Activated CD4-positive, alpha-beta T cell treated with anti-CD3 and anti-CD28 coated beads, Interleukin-2, Interleukin-4, amounts not matched to agents 100 ng/mL and 50 ng/mL, durations not matched to agents 16 hours and 8 hours (primary cell): Measurements from ENCODE around the gene IQCH.
"Not testable (repeated sequence)": the region's sequence is repeated elsewhere in the genome, so short reads cannot be mapped to it uniquely, and the experiment has no call there.

Source experiments
- DNase-seq: peaks from one replicate; pipeline ENCODE4 v3.0.0-alpha.2; 2020; ENCODE audit warnings: low spot score

The IQCH gene

GRCh38 chr15:67399925-67400324 lies 145.3 kb downstream of the IQCH start:
- no peak for DNase-seq

- no peak for DNase-seq
These were observed 146.3 kb downstream of the IQCH start for GRCh38 chr15:67400890-67401289.

DNA sequence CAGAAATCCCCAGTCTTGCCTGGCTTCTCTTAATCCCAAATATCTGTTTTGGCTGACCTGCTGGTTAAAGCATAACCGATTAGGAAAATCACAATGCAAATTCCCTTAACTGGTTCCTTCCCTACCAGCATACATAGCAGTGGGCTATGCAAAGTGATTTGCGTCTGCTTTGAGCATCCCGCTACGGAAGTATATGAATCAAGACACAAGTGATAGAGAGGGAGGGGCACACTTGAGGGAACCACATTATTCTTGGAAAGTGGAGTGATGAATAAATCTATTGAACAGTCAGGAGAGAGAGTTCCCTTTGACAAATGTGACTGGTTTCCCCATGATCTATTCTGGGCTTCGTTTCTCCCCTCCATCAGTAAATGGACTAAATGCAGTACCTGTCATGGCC lies 146.8 kb downstream of the IQCH start:
- DNase-seq, result no peak

DNA sequence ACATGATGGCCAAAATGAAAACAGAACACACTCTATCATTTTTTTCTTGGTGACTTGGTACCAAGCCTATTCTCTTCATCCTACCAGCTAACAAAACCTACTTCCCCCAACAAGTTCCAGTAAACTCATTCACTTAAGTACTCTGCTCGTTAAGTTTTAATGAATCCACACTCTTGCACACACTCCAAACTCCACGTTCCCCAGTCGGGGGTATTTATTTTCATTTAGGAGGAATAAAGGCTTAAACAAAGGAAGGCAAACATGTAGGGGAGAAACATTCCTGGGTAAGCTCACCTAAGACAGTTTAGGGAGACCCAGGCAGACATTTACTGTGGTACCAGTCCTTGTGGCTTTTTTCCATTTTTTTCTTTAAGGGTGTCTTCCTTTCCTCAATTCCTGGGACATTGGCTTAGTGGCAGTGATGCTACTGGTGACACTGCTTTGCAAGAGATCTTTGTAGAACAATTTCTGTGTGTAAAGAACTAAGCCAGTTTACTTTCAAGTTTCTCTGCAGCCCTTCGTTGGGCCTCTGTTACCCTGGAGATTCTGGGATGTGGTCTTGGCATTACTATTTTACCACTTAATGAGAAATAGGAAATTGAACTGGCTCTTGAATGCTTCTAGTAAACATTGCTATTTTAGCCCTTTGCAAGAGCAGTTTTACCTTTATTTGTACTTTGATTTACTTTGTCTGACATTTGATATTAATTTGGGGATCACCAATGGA lies 149.0 kb downstream of the IQCH start:
- no peak for DNase-seq

- DNase-seq, result no peak
These were observed 150.9 kb downstream of the IQCH start for GRCh38 chr15:67405208-67406191.

GRCh38 chr15:67406257-67406861 lies 151.8 kb downstream of the IQCH start:
- no peak for DNase-seq

DNA sequence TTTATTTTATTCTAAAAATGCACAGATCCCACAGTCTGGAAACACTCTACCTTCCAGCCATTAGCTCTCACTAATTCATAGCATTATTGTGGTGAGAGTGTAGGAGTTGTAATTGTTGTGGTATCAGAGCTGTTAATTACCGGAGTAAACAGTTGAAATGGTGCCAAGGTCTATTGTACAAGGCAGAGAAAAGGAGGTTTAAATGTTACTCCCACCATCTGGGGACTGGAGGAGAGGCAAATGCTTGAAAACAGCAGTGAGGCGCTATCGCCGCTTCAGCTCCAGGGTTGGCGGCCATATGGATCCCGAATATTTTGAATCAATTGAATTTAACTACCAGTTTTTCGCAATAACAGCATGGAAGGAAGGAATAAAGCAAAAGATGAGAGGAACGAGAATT lies 153.2 kb downstream of the IQCH start:
- no peak for DNase-seq

- no peak for DNase-seq
These were observed 154.6 kb downstream of the IQCH start for GRCh38 chr15:67409175-67409574.

- no peak for DNase-seq
These were observed 156.9 kb downstream of the IQCH start for GRCh38 chr15:67411486-67411885.

DNA sequence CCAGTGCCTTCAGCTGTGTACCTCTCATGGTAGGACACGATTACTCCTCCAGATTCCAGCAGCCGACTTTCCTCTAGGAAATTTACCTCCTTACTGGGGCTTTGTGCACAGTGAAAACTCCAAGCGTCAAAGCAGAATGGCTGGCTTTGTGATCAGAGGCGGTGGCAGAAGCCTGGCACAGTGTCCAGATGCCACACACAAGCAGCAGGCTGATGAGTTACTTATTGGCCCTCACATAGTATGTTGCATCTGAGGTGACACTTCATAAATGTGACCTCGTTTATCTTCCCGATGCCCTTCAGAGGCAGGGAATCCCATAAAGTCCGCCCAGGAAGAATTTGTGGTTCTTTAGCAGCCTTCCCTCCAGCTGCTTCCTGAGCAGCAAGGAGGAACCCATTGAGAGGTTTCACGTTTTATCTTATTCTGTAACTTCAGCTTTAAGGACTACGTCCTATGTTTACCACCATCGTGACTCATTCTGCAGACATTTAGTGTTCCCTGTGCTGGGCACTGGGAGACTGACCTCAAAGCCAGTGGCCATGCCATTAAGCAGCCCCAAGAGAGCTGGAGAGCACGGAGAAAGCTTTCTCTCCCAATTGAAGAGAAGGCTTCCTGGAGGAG lies 159.3 kb downstream of the IQCH start:
- no peak for DNase-seq

DNA sequence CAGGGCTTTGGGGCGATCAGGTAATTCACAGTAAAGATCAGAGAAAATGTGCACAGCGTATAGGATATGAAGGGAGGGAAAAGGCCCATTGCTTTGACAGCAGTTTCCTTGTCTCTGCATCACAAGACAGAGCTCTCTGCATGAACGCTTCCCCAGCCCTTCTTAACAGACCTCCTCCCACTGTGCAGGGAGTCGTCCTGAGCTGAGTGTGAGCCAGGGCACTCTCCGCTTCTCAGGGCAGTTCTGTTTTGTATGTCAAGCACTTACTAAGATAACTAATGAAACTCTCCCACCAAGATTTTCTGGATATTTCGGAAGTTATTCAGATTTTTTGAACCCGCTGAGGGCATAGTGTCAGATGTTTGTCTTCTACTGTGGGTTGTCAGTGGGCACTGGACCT lies 160.6 kb downstream of the IQCH start:
- DNase-seq, result no peak

DNA sequence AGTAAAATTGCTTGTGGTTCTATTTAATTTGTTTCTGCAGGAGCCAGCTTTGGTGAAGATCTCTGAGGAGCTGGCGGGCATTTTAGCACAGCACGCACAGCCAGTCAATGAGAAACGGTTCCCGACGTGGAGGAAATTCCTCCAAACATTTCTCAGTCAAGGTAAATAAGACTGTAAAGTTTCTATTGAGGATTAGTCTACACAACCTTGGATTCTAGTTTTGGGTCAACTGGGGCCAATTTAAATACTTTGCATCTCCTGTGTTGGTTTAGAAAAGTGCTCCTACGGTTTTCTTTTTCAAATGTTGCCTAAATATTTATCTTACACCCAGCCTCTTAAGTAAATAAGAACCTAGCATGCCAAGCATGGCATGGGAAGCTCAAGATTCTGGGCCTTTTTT lies 162.3 kb downstream of the IQCH start:
- DNase-seq, result no peak

DNA sequence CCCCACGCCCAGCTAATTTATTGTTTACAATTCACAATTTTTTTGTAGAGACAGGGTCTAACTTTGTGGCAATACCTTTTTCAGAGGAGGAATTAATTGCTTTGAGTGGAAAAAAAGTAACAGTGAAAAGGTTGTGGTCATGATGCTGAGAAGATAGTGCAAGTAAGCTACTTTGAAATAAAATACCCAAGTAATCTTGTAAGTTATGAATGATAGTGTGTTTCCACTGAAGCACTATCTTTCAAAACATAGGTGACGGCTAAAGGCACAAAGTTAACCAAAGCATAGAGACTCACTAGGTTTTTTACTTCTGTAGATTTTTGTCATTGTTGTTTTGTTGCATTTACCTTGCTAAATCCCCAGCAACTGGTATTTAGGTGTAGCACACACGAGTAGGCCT lies 165.1 kb downstream of the IQCH start:
- no peak for DNase-seq

DNA sequence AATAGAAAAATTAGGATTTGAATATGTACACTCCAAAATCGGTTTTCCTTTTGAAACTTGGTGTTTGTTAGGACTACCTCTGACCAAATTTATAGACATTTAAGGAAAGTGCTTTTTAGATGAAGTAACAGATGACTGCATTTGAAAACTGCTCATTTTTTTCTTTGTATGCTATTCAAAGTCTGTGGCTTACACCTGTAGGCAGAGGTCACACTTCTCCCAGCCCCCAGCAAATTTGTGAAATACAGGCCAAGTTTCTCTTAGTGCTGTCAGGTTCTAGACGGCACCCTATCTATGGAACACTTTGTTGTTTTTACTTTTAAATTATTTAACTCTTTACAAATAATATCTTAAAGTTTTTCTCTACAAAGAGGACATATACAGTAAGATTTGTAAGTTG lies 165.6 kb downstream of the IQCH start:
- DNase-seq, result no peak

DNA sequence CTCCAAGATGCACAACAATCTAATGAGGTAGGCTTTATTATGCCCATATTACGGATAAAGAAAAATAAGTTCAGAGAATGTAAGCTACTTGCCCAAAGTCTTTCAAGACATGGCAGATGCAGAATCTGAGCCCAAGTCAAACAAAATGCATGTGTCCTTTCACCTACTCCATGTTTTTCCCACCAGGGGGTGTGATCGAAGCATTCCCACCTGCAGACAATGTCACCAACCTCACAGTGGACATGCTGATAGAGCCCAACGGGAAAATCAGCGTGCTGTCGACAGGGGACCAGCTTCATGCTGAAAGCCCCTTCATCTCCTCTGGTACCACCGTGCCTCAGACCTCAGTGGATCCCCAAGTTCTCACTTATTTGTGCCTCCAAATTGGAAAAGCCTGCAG lies 166.5 kb downstream of the IQCH start:
- no peak for DNase-seq

DNA sequence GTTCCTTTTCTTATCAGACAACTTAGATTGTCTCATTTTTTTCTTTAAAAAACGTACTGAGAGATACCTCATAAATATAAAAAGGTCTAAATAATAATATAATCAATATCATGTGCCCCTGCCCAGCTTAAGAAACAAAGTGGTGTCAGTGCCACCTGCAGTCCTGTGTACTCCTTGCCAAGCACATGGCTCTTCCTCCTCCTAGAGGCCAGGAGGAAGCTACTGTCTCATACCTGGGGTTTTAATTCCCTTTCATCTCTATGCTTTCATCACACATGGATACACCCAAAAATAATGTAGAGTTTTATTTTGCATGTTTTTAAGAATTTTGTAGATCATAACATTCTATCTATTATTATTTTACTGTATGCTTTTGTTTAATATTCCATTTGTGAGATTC lies 167.7 kb downstream of the IQCH start:
- DNase-seq, result no peak

- peak; percentile 18 for DNase-seq
These were observed 179.0 kb downstream of the IQCH start for GRCh38 chr15:67433495-67434099.

DNA sequence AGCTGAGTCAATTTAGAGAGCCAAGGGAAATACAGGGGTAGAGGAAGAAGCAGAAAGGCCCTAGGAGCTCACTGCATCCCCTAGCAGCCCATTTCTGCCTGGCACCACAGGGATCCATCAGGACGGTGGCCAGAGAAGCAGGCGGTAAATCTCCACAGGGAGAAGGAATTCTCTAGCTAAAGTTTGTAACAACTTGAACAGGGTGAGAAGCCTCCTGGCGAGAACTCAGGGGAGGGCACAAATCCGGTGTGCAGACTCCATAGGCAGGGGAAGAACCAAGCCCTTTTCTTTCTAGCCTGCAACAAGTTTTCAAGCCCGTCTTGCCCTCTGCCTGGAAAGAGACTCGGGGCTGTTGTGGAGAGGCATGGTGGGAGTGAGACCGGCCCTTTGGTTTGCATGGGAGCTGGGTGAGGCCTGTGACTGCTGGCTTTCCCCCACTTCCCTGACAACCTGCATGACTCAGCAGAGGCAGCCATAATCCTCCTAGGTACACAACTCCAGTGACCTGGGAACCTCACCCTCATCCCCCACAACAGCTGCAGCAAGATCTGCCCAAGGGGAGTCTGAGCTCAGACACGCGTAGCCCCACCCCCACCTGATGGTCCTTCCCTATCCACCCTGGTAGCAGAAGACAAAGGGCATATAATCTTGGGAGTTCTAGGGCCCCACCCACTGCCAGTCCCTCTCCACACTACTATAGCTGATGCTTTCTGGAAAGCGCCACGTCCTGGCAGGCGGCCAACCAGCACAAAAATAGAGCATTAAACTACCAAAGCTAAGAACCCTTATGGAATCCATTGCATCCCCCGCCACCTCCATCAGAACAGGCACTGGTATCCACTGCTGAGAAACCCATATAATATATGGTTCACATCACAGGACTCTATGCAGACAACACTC lies 182.0 kb downstream of the IQCH start:
- not testable (repeated sequence) for DNase-seq

DNA sequence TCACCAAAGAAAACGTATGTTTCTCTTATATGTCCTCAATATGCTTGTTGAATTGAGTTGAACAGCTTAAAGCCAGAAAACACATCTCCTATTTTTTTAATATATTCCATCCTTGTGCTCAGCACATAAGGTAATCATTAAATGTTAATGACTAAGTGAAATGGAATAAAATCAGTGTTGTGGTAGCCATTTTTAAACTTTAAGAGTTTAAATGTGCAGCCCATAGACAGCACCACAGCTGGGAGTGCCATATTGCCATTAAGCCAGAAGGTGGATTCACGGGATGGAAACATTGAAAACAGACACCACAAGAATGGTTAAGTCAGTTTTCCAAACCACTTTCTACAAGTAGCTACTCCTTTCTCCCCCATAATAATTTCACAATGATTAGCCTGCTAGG lies 189.5 kb downstream of the IQCH start:
- no peak for DNase-seq

- DNase-seq, result no peak
These were observed 191.9 kb downstream of the IQCH start for GRCh38 chr15:67446449-67446848.

- DNase-seq, result not testable (repeated sequence)
These were observed 193.8 kb downstream of the IQCH start for GRCh38 chr15:67448372-67448771.
